ENCODE results near the gene KRTAP10-11. TPM values are rescaled to one million over a fixed set of nuclear protein-coding genes. Genes with fewer than 3 reads are reported as not detected.
"Not testable (repeated sequence)": the region's sequence is repeated elsewhere in the genome, so short reads cannot be mapped to it uniquely, and the experiment has no call there.

Gene KRTAP10-11
- polyA plus RNA-seq, 3 donors = not detected

GRCh38 chr21:44613386-44614155 lies 32.6 kb upstream of the KRTAP10-11 start:
- 73 to 89% (median 85%) methylated on average over 25 to 26 of the region's 26 CpGs for WGBS, 3 donors
- H3K27ac ChIP-seq (ENCODE audit: low read depth, low read length) = no peak overlapping the region

DNA sequence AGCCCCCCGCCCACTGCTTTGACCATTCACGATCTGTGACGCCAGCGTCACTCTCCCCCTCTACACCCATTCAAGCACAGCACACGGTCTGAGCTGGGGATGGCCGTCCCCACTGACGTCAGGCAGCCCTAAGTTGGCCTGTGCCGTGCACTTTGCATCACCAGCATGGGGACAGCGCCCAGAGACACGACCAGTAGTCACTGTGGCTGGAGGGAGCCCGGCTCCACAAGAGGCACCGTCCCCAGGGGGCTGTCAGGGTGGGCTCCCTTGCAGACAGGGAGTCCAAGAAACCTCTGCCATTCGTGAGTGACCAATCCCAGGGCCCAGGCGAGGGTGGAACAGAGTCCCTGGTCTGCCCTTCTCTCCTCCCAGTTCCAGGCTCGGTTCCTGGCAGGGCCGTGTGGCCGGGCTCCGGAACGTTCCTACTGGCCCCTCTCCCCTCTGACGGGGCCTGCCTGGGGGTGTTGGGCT lies 32.0 kb upstream of the KRTAP10-11 start:
- no peak overlapping the region for H3K27ac ChIP-seq (ENCODE audit: low read depth, low read length)
- WGBS, 3 donors = 72 to 86% (median 83%) methylated on average over 20 of the region's 20 CpGs

- 81 to 88% (median 86%) methylated on average over 28 of the region's 28 CpGs for WGBS, 3 donors
- no peak overlapping the region for H3K27ac ChIP-seq (ENCODE audit: low read depth, low read length)
These were observed 31.2 kb upstream of the KRTAP10-11 start for GRCh38 chr21:44614961-44615391.

GRCh38 chr21:44615466-44615865 lies 30.7 kb upstream of the KRTAP10-11 start:
- 58 to 79% (median 78%) methylated on average over 8 of the region's 8 CpGs for WGBS, 3 donors
- H3K27ac ChIP-seq (ENCODE audit: low read depth, low read length) = no peak overlapping the region

DNA sequence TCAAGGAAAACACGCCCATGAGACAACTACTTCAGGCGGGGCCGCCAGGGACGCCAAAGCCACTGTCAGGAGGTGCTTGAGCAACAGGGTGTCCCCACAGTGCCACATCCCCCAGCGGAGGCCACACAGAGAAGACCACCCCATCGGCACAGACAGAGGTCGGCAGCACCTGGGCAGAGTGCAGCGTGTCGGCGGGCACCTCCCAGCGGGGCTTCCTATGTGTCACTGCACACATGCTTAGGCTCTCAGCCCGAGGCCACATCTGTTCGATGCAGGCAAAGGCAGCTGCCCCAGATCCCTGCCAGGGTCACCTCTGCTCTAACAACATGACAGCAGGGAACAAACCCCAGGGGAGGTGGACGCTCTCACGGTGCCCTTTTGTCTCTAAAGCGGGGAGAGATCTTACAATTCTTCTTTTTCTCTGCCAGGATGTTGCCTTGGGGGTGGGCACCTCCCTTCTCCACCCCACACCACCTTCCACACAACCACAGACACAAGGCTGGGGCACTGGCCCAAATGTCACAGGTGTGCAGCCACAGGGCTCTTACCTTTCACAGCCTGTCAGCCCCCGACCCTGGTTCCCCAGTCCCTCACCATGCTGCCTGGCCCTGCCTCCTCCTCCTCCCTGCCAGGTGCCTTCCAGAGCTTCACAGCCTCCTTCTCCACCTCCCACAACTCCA lies 30.2 kb upstream of the KRTAP10-11 start:
- no peak overlapping the region for H3K27ac ChIP-seq (ENCODE audit: low read depth, low read length)
- 58 to 80% (median 77%) methylated on average over 17 of the region's 17 CpGs for WGBS, 3 donors

GRCh38 chr21:44616591-44616926 lies 29.7 kb upstream of the KRTAP10-11 start:
- H3K27ac ChIP-seq (ENCODE audit: low read depth, low read length) = no peak overlapping the region
- WGBS, 3 donors = 69 to 85% (median 80%) methylated on average over 16 of the region's 16 CpGs

DNA sequence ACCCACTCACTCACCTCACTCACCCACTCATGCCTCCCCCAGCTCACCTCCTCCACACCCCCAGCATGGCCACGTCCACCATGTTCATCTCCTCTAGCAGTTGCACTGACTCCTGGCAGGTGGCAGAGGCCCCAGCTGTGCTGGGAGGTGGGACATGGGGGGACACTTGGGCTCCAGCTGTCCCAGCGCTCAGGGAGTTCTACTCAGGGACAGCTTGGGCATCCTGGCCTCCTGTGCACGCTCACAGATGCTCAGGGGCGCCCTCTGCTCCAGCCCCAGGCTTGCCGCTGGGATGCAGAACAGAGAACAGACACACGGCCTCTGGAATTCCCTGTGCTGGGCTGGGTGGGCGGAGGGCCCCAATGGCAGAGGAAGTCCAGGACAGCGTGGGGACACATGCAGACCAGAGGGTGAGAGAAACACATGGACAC lies 29.1 kb upstream of the KRTAP10-11 start:
- WGBS, 3 donors = 49 to 63% (median 60%) methylated on average over 8 of the region's 8 CpGs

GRCh38 chr21:44618504-44618903 lies 27.7 kb upstream of the KRTAP10-11 start:
- H3K27ac ChIP-seq (ENCODE audit: low read depth, low read length) = no peak overlapping the region
- 8 to 27% (median 17%) methylated on average over 4 of the region's 4 CpGs for WGBS, 3 donors

More for the DNA sequence above, 29.1 kb upstream of the KRTAP10-11 start:
- no peak overlapping the region for H3K27ac ChIP-seq (ENCODE audit: low read depth, low read length)

DNA sequence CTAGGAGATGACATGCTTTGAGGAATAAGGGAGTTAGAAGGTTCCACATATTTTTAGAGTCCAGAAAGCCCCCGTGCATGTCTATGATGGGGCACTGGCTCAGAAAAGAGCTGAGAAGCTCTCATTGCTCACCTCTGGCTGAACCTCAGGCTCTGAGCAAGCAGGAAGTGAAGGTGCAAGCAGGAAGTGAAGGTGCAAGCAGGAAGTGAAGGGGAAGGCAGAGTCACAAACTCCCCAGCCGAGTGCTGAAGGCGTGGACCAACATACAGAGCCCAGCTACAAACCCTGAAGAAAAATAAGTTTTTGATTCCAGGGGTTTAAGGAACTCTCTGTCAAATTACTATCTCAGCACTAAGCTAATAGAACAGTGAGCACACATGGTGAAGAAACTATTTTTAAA lies 27.3 kb upstream of the KRTAP10-11 start:
- no peak overlapping the region for H3K27ac ChIP-seq (ENCODE audit: low read depth, low read length)

DNA sequence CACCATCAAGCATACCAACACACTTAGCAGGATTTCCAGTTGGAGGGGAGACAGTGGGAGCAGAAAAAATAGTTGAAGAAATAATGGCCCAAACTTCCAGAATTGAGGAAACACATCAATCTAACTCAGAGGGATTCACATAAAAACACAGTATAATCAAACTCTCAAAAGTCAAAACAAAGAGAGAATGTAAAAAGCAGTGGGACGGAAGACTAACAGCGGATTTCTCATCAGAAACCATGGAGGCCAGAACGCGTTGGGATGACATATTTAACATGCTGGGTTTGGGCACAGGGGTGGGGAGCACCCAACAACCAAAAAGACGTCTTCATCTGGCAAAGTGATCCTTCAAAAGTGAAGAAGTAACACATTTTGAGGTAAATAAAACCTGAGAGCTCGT lies 26.3 kb upstream of the KRTAP10-11 start:
- WGBS, 3 donors = 77 to 88% (median 87%) methylated on average over 6 of the region's 6 CpGs
- H3K27ac ChIP-seq (ENCODE audit: low read depth, low read length) = no peak overlapping the region

More for the DNA sequence above, 27.3 kb upstream of the KRTAP10-11 start:
- 34 to 68% (median 50%) methylated on average over 3 of the region's 3 CpGs for WGBS, 3 donors

DNA sequence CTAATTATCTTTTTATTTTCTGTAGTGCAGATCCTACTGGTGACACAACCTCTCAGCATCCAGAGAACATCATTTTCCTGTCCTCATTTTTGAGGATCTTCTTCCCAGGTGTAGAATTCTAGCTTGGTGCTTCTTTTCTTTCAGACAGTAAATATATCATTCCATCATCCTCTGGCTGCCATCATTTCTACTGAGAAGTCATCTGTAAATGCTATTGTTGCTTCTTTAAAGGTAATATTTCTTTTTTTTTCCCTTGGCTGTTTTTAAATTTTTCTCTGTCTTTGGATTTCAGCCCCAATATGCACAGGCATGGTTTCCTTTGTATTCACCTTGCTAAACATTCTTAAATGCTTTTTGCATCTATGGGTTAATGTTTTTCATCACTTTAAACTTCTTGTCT lies 22.6 kb upstream of the KRTAP10-11 start:
- H3K27ac ChIP-seq (ENCODE audit: low read depth, low read length) = no peak overlapping the region

GRCh38 chr21:44625756-44626155 lies 20.5 kb upstream of the KRTAP10-11 start:
- H3K27ac ChIP-seq (ENCODE audit: low read depth, low read length) = no peak overlapping the region
- WGBS, 3 donors = 85 to 89% (median 86%) methylated on average over 7 of the region's 7 CpGs

GRCh38 chr21:44626262-44626661 lies 20.0 kb upstream of the KRTAP10-11 start:
- H3K27ac ChIP-seq (ENCODE audit: low read depth, low read length) = no peak overlapping the region
- WGBS, 3 donors = 69 to 73% (median 72%) methylated on average over 8 to 10 of the region's 10 CpGs

GRCh38 chr21:44626673-44627143 lies 19.5 kb upstream of the KRTAP10-11 start, which contains the start of gene KRTAP10-9:
Gene KRTAP10-9 (plus strand): TSS chr21:44627093. CDS start chr21:44627172, 79 bp downstream.
- WGBS, 3 donors = 47 to 55% (median 48%) methylated on average over 7 of the region's 7 CpGs

GRCh38 chr21:44627181-44627822 lies 18.9 kb upstream of the KRTAP10-11 start:
- WGBS, 3 donors = 78 to 86% (median 82%) methylated on average over 13 to 17 of the region's 20 CpGs
- not testable (repeated sequence) for H3K27ac ChIP-seq (ENCODE audit: low read depth, low read length)

More at GRCh38 chr21:44626673-44627143, 19.5 kb upstream of the KRTAP10-11 start, which contains the start of gene KRTAP10-9:
- H3K27ac ChIP-seq (ENCODE audit: low read depth, low read length) = no peak within 1 kb of the TSS

- WGBS, 3 donors = 34 to 51% (median 43%) methylated on average over 9 to 15 of the region's 15 CpGs
- not testable (repeated sequence) for H3K27ac ChIP-seq (ENCODE audit: low read depth, low read length)
These were observed 18.4 kb upstream of the KRTAP10-11 start for GRCh38 chr21:44627831-44628233.

- H3K27ac ChIP-seq (ENCODE audit: low read depth, low read length) = no peak overlapping the region
- 66 to 75% (median 75%) methylated on average over 18 of the region's 18 CpGs for WGBS, 3 donors
These were observed 17.4 kb upstream of the KRTAP10-11 start for GRCh38 chr21:44628707-44629391.

DNA sequence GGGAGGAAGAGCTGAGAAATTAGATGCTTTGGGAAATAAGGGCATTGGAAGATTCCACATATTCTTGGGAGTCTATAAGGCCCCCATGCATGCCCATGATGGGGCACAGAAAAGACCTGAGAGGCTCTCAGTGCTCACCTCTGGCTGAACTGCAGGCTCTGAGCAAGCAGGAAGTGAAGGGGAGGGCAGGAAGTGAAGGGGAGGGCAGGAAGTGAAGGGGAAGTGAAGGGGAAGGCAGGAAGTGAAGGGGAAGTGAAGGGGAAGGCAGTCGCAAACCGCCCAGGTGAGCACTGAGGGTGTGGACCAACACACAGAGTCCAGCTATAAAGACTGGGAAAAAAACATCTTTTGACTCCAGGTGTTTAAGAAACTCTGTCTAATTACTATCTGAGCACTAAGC lies 15.8 kb upstream of the KRTAP10-11 start:
- H3K27ac ChIP-seq (ENCODE audit: low read depth, low read length) = no peak overlapping the region
- WGBS, 3 donors = 59 to 89% (median 68%) methylated on average over 2 of the region's 2 CpGs

Data from adipose tissue (tissue), 3 donors.